GM12878 (cell line): ENCODE data around the gene CNOT10. TPM values are rescaled to one million over a fixed set of nuclear protein-coding genes. Genes with fewer than 3 reads are reported as not detected.

ENCODE experiments used
- BCL3 ChIP-seq: IDR thresholded peaks from 2 replicates; pipeline ENCODE4 v1.6.1; 2011; ENCODE audit warnings: borderline replicate concordance, low read depth, mild to moderate bottlenecking, moderate library complexity, low read length; ENCODE audit not compliant: insufficient read depth, poor library complexity, severe bottlenecking
- BMI1 ChIP-seq: fragments of 450-650 bp; IDR thresholded peaks from 2 replicates; pipeline ENCODE4 v1.6.1; 2016; ENCODE audit warnings: mild to moderate bottlenecking, moderate library complexity, borderline replicate concordance
- CBX3 ChIP-seq: fragments of 200-600 bp; sonication (generic); IDR thresholded peaks from 2 replicates; pipeline ENCODE4 v1.6.1; 2016; ENCODE audit warnings: low read depth, borderline replicate concordance
- E2F8 ChIP-seq: fragments of 450-650 bp; IDR thresholded peaks from 2 replicates; pipeline ENCODE4 v1.6.1; 2018; ENCODE audit warnings: mild to moderate bottlenecking, low read depth, moderate library complexity; ENCODE audit not compliant: partially characterized antibody
- KDM1A ChIP-seq: fragments of 200-600 bp; sonication (generic); IDR thresholded peaks from 2 replicates; pipeline ENCODE4 v1.6.1; 2016; ENCODE audit warnings: borderline replicate concordance
- MYC ChIP-seq: IDR thresholded peaks from 2 replicates; pipeline ENCODE4 v1.6.1; 2011; ENCODE audit warnings: mild to moderate bottlenecking, low read length, moderate library complexity, inconsistent platforms; ENCODE audit not compliant: insufficient read depth, insufficient replicate concordance, insufficient read length, severe bottlenecking
- PML ChIP-seq: IDR thresholded peaks from 2 replicates; pipeline ENCODE4 v1.6.1; 2012; ENCODE audit warnings: low read length, inconsistent platforms
- WRNIP1 ChIP-seq: IDR thresholded peaks from 2 replicates; pipeline ENCODE4 v1.6.1; 2011; ENCODE audit warnings: low read depth, low read length, improper control_type of control experiment, borderline replicate concordance
- YY1 ChIP-seq: IDR thresholded peaks from 2 replicates; pipeline ENCODE4 v1.6.1; 2011; ENCODE audit warnings: low read depth, mild to moderate bottlenecking, low read length
- ZNF24 ChIP-seq: fragments of 450-650 bp; IDR thresholded peaks from 2 replicates; pipeline ENCODE4 v1.6.1; 2017; ENCODE audit warnings: antibody characterized with exemption, mild to moderate bottlenecking
- polyA plus RNA-seq, 11 experiments: library from polyadenylated mRNA; depleted of rRNA in 4 of 11; unstranded in 6 of 11; stranded (reverse) in 5 of 11; fragments of >200 nt; fragmentation: Nextera tagmentation in 4 of 11; fragmentation: Illumina TruSeq in 1 of 11; extraction: Ambion mirVana in 4 of 11; extraction: Trizol in 1 of 11; gene quantifications; 1 replicate in 1 of 11; 2 replicates in 10 of 11; pipeline versions ENCODE4 v1.2.1 to v1.2.3, GENCODE V29; 2011 to 2016; ENCODE audit warnings: inconsistent platforms in 2 of 11, missing spikeins in 2 of 11, low read depth in 1 of 11
- total RNA-seq, 4 experiments: library from RNA; depleted of rRNA in 3 of 4; stranded (reverse); fragments of >200 nt in 3 of 4; fragmentation: Illumina TruSeq in 1 of 4; extraction: Trizol in 1 of 4; gene quantifications; 2 replicates each; pipeline versions ENCODE4 v1.2.1 to v1.2.3, GENCODE V29; 2013 to 2021
- TF ChIP-seq, protein P1 (sequence below): fragments of 450-650 bp; IDR thresholded peaks from 2 replicates; pipeline ENCODE4 v1.6.1; 2017; ENCODE audit warnings: mild to moderate bottlenecking, low read depth, inconsistent platforms; ENCODE audit not compliant: poor library complexity, severe bottlenecking
- TF ChIP-seq, protein P2 (sequence below): fragments of 450-650 bp; IDR thresholded peaks from 2 replicates; pipeline ENCODE4 v1.6.1; 2018; ENCODE audit warnings: borderline replicate concordance, mild to moderate bottlenecking; ENCODE audit not compliant: partially characterized antibody
- TF ChIP-seq, protein P3 (sequence below): fragments of 450-650 bp; IDR thresholded peaks from 2 replicates; pipeline ENCODE4 v1.6.1; 2016; ENCODE audit warnings: mild to moderate bottlenecking, moderate library complexity, borderline replicate concordance

CNOT10 gene
- total and polyA plus RNA-seq, 10 of the 15 experiments (the other 5 are each of a cell fraction or from before 2014, with no cell fraction given), result 18.2 to 51.9 (median 45.5) TPM

GRCh38 chr3:32684800-32685542 is at the start of gene CNOT10 (continued):
- TF ChIP-seq, protein P1, sequence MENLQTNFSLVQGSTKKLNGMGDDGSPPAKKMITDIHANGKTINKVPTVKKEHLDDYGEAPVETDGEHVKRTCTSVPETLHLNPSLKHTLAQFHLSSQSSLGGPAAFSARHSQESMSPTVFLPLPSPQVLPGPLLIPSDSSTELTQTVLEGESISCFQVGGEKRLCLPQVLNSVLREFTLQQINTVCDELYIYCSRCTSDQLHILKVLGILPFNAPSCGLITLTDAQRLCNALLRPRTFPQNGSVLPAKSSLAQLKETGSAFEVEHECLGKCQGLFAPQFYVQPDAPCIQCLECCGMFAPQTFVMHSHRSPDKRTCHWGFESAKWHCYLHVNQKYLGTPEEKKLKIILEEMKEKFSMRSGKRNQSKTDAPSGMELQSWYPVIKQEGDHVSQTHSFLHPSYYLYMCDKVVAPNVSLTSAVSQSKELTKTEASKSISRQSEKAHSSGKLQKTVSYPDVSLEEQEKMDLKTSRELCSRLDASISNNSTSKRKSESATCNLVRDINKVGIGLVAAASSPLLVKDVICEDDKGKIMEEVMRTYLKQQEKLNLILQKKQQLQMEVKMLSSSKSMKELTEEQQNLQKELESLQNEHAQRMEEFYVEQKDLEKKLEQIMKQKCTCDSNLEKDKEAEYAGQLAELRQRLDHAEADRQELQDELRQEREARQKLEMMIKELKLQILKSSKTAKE, result peak; percentile 95
- TF ChIP-seq KDM1A (no peak), YY1 (no peak; the same call in none of the 2 replicates), BCL3 (peak; percentile 25), ZNF24 (no peak), BMI1 (no peak; the same call in 1 of the 2 replicates), WRNIP1 (no peak), CBX3 (no peak), E2F8 (peak; percentile 51), PML (peak; percentile 76; the same call in 1 of the 2 replicates), MYC (no peak)
- TF ChIP-seq, protein P2, sequence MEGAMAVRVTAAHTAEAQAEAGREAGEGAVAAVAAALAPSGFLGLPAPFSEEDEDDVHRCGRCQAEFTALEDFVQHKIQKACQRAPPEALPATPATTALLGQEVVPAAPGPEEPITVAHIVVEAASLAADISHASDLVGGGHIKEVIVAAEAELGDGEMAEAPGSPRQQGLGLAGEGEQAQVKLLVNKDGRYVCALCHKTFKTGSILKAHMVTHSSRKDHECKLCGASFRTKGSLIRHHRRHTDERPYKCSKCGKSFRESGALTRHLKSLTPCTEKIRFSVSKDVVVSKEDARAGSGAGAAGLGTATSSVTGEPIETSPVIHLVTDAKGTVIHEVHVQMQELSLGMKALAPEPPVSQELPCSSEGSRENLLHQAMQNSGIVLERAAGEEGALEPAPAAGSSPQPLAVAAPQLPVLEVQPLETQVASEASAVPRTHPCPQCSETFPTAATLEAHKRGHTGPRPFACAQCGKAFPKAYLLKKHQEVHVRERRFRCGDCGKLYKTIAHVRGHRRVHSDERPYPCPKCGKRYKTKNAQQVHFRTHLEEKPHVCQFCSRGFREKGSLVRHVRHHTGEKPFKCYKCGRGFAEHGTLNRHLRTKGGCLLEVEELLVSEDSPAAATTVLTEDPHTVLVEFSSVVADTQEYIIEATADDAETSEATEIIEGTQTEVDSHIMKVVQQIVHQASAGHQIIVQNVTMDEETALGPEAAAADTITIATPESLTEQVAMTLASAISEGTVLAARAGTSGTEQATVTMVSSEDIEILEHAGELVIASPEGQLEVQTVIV, result peak; percentile 74
- TF ChIP-seq, protein P3, sequence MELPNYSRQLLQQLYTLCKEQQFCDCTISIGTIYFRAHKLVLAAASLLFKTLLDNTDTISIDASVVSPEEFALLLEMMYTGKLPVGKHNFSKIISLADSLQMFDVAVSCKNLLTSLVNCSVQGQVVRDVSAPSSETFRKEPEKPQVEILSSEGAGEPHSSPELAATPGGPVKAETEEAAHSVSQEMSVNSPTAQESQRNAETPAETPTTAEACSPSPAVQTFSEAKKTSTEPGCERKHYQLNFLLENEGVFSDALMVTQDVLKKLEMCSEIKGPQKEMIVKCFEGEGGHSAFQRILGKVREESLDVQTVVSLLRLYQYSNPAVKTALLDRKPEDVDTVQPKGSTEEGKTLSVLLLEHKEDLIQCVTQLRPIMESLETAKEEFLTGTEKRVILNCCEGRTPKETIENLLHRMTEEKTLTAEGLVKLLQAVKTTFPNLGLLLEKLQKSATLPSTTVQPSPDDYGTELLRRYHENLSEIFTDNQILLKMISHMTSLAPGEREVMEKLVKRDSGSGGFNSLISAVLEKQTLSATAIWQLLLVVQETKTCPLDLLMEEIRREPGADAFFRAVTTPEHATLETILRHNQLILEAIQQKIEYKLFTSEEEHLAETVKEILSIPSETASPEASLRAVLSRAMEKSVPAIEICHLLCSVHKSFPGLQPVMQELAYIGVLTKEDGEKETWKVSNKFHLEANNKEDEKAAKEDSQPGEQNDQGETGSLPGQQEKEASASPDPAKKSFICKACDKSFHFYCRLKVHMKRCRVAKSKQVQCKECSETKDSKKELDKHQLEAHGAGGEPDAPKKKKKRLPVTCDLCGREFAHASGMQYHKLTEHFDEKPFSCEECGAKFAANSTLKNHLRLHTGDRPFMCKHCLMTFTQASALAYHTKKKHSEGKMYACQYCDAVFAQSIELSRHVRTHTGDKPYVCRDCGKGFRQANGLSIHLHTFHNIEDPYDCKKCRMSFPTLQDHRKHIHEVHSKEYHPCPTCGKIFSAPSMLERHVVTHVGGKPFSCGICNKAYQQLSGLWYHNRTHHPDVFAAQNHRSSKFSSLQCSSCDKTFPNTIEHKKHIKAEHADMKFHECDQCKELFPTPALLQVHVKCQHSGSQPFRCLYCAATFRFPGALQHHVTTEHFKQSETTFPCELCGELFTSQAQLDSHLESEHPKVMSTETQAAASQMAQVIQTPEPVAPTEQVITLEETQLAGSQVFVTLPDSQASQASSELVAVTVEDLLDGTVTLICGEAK, result peak; percentile 91
